ENCODE measurements around the gene SIRT6. TPM values are rescaled to one million over a fixed set of nuclear protein-coding genes. Genes with fewer than 3 reads are reported as not detected.

Gene SIRT6
- total and polyA plus RNA-seq, 9 of the 15 experiments (the other 6 are each of a cell fraction or from before 2014, with no cell fraction given), result 1.4 to 41.1 (median 10.2) TPM

- H3K27me3 ChIP-seq (ENCODE audit: control insufficient read depth in 2 of 2, insufficient read depth in 2 of 2, low read length in 2 of 2), result peaks cover 8 to 27% of the 10 kb centered on the region in 2 experiments; a peak in 4 of 5 replicates
- FAIRE-seq (no peak), DNase-seq (ENCODE audit: extremely low read depth in 1 of 4, low spot score in 3 of 4) (no peak), ATAC-seq (no peak)
- BruUV-seq (replicated peaks), result no TSS peak
- no peaks in the 10 kb centered on the region for H3K9me3 ChIP-seq (replicated peaks; ENCODE audit: control insufficient read depth, insufficient read depth, low read depth, low read length)
- H3K27ac ChIP-seq (ENCODE audit: extremely low read depth, low read depth, low read length), result no peak overlapping the region
- in situ Hi-C loops (cut with MboI) (no loop called here), intact Hi-C loops (cut with micrococcal nuclease) (no loop called here)
- WGBS (ENCODE audit: insufficient coverage, low coverage, missing lambda C conversion rate), result 32% methylated on average over 10 of the region's 11 CpGs
- H3K4me1 ChIP-seq (replicated peaks in 1 of 2; ENCODE audit: control insufficient read depth in 2 of 2, insufficient read depth in 2 of 2, low read length in 2 of 2), result peaks cover 0 to 41% of the 10 kb centered on the region in 2 experiments; a peak in 2 of 5 replicates
- no peak overlapping the region for H2AFZ ChIP-seq (ENCODE audit: low read depth, low read length)
- H3K4me2 ChIP-seq (ENCODE audit: insufficient read depth, low read length), result no peak overlapping the region
- H3K36me3 ChIP-seq (ENCODE audit: control insufficient read depth, insufficient read depth, low read length), result peaks cover 9% of the 10 kb centered on the region; the same call in 1 of the 3 replicates
- POLR2A ChIA-PET, result interaction anchor here (1.3 kb wide), 1 partner anchor 20 kb away, joined by 5 read pairs; the partner anchor contains the start of gene CREB3L3
- peak overlapping the region in 1 of 2 experiments; percentile 64; a peak in 2 of 4 replicates for H3K9ac ChIP-seq (ENCODE audit: insufficient read depth in 1 of 2, low read depth in 2 of 2, low read length in 2 of 2)
- H3K79me2 ChIP-seq (ENCODE audit: control insufficient read depth, insufficient read depth, low read length), result no peaks in the 10 kb centered on the region
- H3K4me3 ChIP-seq, result no peak overlapping the region
- peaks cover 12% of the 10 kb centered on the region; the same call in 1 of the 2 replicates for H4K20me1 ChIP-seq (replicated peaks; ENCODE audit: control insufficient read depth, insufficient read depth, low read length)
- no peaks in the 10 kb centered on the region for H3K9me1 ChIP-seq (ENCODE audit: control insufficient read depth, insufficient read depth, low read length)
- TF ChIP-seq MAZ (CRISPR knock-in tag; conservative IDR thresholded peaks at IDR 0.05 in 1 of 2, IDR thresholded peaks at IDR 0.05 in 1 of 2) (0 out of 4 replicates have a peak, but pooled peaks of 1 of the 2 experiments have one; percentile 1), HMG20A (CRISPR knock-in tag; conservative IDR thresholded peaks at IDR 0.05) (no peak)
- CTCF ChIA-PET (ENCODE audit: low intra/inter-chr PET ratio), result interaction anchor here (0.5 kb wide), 1 partner anchor 670 kb away, joined by 3 read pairs; no protein-coding TSS in a partner anchor
These were observed 8.7 kb downstream of the SIRT6 start for GRCh38 chr19:4173479-4174212.

Data from K562 (cell line).